Esophagus squamous epithelium (tissue), 5 donors: ENCODE results near the gene CHPT1. TPM values are rescaled to one million over a fixed set of nuclear protein-coding genes. Genes with fewer than 3 reads are reported as not detected.
"Not testable (repeated sequence)": the region's sequence is repeated elsewhere in the genome, so short reads cannot be mapped to it uniquely, and the experiment has no call there.

Experiments used
- DNase-seq: peaks from one replicate; lab custom pipeline; 2025; lab: John Stamatoyannopoulos, UW
- H3K27ac ChIP-seq, 4 donors: fragments of 200-600 bp; sonication (generic); one replicate each; pipeline ENCODE4 v1.5.1; 2016 to 2019; ENCODE audit warnings: mild to moderate bottlenecking in 1 of 4
- H3K27me3 ChIP-seq, 4 donors: fragments of 200-600 bp; sonication (generic); 1 replicate in 3 of 4; 2 replicates in 1 of 4; pipeline versions ENCODE4 v1.5.1 to v1.6.0; 2017 to 2021; ENCODE audit warnings: antibody characterized with exemption in 1 of 4
- H3K36me3 ChIP-seq, 3 donors: fragments of 200-600 bp; sonication (generic); one replicate each; pipeline ENCODE4 v1.5.1; 2016 to 2019
- H3K4me1 ChIP-seq, 3 donors: fragments of 200-600 bp; sonication (generic); one replicate each; pipeline ENCODE4 v1.5.1; 2017 to 2019
- H3K4me3 ChIP-seq, 4 donors: fragments of 200-600 bp; sonication (generic); 1 replicate in 3 of 4; 2 replicates in 1 of 4; pipeline ENCODE4 v1.5.1; 2016 to 2019; ENCODE audit warnings: mild to moderate bottlenecking in 2 of 4, moderate library complexity in 1 of 4
- H3K9me3 ChIP-seq, 3 donors: fragments of 200-600 bp; sonication (generic); one replicate each; pipeline ENCODE4 v1.5.1; 2016 to 2019
- POLR2A ChIP-seq, 4 donors: fragments of 450-650 bp; IDR thresholded peaks; one replicate each; pipeline ENCODE4 v1.6.1; 2017; ENCODE audit warnings: antibody characterized with exemption in 4 of 4, mild to moderate bottlenecking in 4 of 4, moderate library complexity in 3 of 4
- WGBS, 2 donors: methylation state at CpG; one replicate each; pipeline ENCODE4 v1.1.5; 2018; 5-methylcytosine and 5-hydroxymethylcytosine counted together
- intact Hi-C: fragments of 100-400 bp; cut with DNase I; formaldehyde crosslinking; loops from one replicate; pipeline ENCODE4 v1.15.0; 2022
- total RNA-seq, 4 donors: library from RNA; depleted of rRNA; stranded (reverse); fragments of >200 nt; gene quantifications; one replicate each; pipeline ENCODE4 v1.1.0, GENCODE V29; 2016
- TF ChIP-seq, protein P1 (sequence below), 6 experiments: fragments of 450-650 bp in 4 of 6; fragments of 200-600 bp in 2 of 6; sonication (generic) in 2 of 6; IDR thresholded peaks; one replicate each; pipeline ENCODE4 v1.5.1; 2016 to 2019; ENCODE audit warnings: antibody characterized with exemption in 6 of 6, mild to moderate bottlenecking in 4 of 6, moderate library complexity in 4 of 6
- donor health status: DM: yes; HTN: yes; CAD: no.

The CHPT1 gene
- total RNA-seq, 4 donors from 2014 or later: 12.7 to 53.6 (median 27.0) TPM

DNA sequence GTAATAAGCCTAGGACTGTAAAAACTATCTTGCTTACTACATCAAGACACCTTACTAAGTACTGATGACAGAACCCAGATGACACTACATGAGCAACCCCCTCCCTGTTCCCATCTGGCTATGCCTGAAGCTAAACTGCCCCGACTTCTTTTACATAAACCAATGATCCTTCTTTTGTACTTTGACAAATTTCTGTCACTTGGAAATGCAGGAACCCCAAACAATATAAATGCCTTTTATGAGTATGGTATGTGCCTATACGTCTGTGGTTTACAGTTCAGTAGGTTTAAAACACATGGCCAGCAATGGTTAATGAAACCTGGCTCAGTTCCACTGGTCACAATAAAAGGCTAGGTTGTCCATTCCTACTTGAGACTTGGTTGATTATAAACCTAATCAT lies 35.7 kb downstream of the CHPT1 start:
- no peak overlapping the region for H3K27ac ChIP-seq
- 50 to 60% methylated on average over 2 of the region's 2 CpGs for whole genome bisulfite sequencing, 2 donors
- no peak overlapping the region for H3K4me3 ChIP-seq
- H3K36me3 ChIP-seq: peaks cover 0 to 47% (median 0%) of the 10 kb centered on the region in 3 donors
- no peak for DNase-seq
- H3K4me1 ChIP-seq: no peaks in the 10 kb centered on the region
- TF ChIP-seq, protein P1, sequence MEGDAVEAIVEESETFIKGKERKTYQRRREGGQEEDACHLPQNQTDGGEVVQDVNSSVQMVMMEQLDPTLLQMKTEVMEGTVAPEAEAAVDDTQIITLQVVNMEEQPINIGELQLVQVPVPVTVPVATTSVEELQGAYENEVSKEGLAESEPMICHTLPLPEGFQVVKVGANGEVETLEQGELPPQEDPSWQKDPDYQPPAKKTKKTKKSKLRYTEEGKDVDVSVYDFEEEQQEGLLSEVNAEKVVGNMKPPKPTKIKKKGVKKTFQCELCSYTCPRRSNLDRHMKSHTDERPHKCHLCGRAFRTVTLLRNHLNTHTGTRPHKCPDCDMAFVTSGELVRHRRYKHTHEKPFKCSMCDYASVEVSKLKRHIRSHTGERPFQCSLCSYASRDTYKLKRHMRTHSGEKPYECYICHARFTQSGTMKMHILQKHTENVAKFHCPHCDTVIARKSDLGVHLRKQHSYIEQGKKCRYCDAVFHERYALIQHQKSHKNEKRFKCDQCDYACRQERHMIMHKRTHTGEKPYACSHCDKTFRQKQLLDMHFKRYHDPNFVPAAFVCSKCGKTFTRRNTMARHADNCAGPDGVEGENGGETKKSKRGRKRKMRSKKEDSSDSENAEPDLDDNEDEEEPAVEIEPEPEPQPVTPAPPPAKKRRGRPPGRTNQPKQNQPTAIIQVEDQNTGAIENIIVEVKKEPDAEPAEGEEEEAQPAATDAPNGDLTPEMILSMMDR (IDR thresholded peaks at IDR 0.05): no peak
- no peak for TF ChIP-seq POLR2A (IDR thresholded peaks at IDR 0.05)
- H3K9me3 ChIP-seq: no peaks in the 10 kb centered on the region
- H3K27me3 ChIP-seq: no peaks in the 10 kb centered on the region
- intact Hi-C loops: no loop called here

DNA sequence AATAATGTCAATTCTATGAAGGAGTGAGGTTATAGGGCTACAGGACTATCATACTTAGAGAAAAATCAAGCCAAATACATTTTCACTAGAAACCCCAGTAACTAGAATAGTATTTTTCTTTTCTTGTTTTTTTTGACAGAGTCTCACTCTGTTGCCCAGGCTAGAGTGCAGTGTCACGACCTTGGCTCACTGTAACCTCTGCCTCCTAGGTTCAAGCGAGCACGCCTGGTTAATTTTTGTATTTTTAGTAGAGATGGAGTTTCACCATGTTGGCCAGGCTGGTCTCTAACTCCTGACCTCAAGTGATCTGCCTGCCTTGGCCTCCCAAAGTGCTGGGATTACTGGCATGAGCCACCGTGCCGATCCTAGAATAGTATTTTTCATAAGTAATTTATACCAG lies 37.0 kb downstream of the CHPT1 start:
- H3K4me3 ChIP-seq, H3K27me3 ChIP-seq, intact Hi-C loops, H3K4me1 ChIP-seq, DNase-seq, H3K27ac ChIP-seq, H3K9me3 ChIP-seq: not testable (repeated sequence)
- peaks cover 0 to 47% (median 0%) of the 10 kb centered on the region in 3 donors for H3K36me3 ChIP-seq
- WGBS, 2 donors: 87 to 89% methylated on average over 5 of the region's 5 CpGs

DNA sequence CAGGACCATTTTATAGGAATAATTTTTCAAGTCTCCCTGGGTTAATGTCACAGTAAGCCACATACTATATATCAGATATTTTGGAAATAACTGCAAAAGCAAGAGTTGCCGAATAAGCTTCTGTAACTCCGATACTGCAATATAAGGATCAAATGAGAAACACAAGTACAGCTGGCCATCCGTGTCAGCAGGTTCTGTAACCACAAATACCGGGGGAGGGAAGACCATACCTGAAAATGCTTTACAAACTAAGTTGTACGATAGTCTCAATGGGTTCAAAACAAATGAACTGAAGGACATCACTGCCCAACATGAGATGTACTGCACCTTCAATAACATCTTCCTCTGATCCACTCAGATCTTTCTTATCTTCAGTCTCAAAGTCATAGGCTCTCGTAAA lies 40.0 kb downstream of the CHPT1 start:
- 90 to 92% methylated on average over 6 of the region's 6 CpGs for WGBS, 2 donors
- TF ChIP-seq, protein P1 (IDR thresholded peaks at IDR 0.05): no peak
- TF ChIP-seq POLR2A (IDR thresholded peaks at IDR 0.05): no peak
- Histone ChIP-seq H3K4me1 (no peaks in the 10 kb centered on the region), H3K9me3 (no peaks in the 10 kb centered on the region), H3K36me3 (peaks cover 0 to 42% (median 0%) of the 10 kb centered on the region in 3 donors), H3K27ac (no peak overlapping the region), H3K4me3 (no peak overlapping the region), H3K27me3 (no peaks in the 10 kb centered on the region)
- no peak for DNase-seq
- intact Hi-C loops: no loop called here

DNA sequence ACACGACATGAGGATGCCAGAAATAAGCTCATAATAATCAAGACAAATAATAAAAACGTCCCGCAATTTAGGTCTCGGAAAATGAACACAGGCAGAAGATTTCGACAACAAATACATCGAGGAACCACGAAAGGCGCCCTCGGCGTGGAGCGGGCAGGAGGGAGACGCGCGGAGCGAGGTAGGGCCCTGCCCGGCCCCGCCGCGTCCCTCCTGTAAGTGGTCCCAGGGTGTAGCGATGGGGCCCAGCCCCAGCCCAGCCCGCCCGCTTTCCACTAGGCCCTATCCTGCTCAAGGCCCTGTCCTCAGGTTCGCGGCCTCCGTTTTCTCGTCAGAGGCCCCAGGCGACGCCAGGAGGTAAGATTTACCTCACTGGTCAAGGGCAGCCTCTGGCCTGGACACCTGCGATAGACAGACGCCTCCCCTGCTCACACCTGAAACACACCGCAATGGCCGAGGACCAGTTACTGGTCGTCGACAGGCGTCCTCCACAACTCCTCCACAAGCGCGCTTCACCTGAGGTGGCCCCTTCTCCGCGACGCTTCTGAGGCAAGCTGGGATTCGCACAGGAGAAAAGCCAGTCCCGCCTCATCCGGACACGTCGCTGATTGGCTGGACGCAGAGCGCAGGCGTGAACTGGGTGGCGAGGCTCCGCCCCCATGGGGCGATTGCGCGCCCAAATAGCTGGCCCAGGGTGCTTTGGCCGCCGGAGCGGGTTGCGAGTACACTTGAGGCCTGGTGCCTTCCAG lies 41.7 kb downstream of the CHPT1 start, which contains the start of gene SYCP3:
SYCP3 (minus strand) TSS at position 543 of the 746 bp plus-strand sequence. CDS start 1,527 bp downstream, outside the sequence.
- Histone ChIP-seq H3K27me3 (no peaks in the 10 kb centered on the region), H3K4me1 (no peaks in the 10 kb centered on the region), H3K9me3 (no peaks in the 10 kb centered on the region), H3K36me3 (peaks cover 0 to 46% (median 2%) of the 10 kb centered on the region in 3 donors), H3K27ac (no peak within 1 kb of the TSS), H3K4me3 (no peak within 1 kb of the TSS)
- 96 to 97% methylated on average over 36 to 38 of the region's 57 CpGs for WGBS, 2 donors
- intact Hi-C loops: no loop called here
- TF ChIP-seq, protein P1 (IDR thresholded peaks at IDR 0.05): no peak
- no peak for TF ChIP-seq POLR2A (IDR thresholded peaks at IDR 0.05)
- DNase-seq: no peak

DNA sequence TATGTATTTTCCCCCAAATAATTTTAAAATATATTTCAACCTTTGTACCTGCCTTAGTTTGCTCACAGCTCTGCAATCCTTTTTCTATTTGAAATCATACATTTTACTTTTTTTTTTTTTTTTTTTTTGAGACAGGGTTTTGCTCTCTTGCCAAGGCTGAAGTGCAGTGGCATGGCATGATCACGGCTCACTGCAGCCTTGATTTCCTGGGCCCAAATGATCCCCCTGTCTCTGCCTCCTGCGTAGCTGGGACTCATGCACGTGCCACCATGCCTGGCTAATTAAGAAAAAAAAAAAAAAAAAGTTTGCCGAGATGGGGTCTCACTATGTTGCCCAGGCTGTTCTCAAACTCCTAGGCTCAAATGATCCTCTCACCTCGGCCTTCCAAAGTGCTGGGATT lies 43.1 kb downstream of the CHPT1 start:
- intact Hi-C loops: no loop called here
- H3K27ac ChIP-seq: no peak overlapping the region
- WGBS, 2 donors: 77 to 78% methylated on average over 3 to 5 of the region's 5 CpGs
- no peak for DNase-seq
- H3K9me3 ChIP-seq: no peaks in the 10 kb centered on the region
- H3K4me1 ChIP-seq: no peaks in the 10 kb centered on the region
- peaks cover 0 to 58% (median 4%) of the 10 kb centered on the region in 3 donors for H3K36me3 ChIP-seq
- no peak for TF ChIP-seq POLR2A (IDR thresholded peaks at IDR 0.05)
- TF ChIP-seq, protein P1 (IDR thresholded peaks at IDR 0.05): no peak
- H3K4me3 ChIP-seq: no peak overlapping the region
- no peaks in the 10 kb centered on the region for H3K27me3 ChIP-seq
